KG1 (cell line): ENCODE results near the gene RABEPK.
"Not testable (repeated sequence)": the region's sequence is repeated elsewhere in the genome, so short reads cannot be mapped to it uniquely, and the experiment has no call there.

Experiments used
- DNase-seq: peaks from one replicate; lab custom pipeline; 2025; lab: John Stamatoyannopoulos, UW

RABEPK gene

GRCh38 chr9:125254231-125254630 lies 53.9 kb downstream of the RABEPK start:
- DNase-seq, result no peak

- DNase-seq, result no peak
Measured at GRCh38 chr9:125255781-125256391, 55.5 kb downstream of the RABEPK start.

- no peak for DNase-seq
Measured at GRCh38 chr9:125258160-125258785, 57.9 kb downstream of the RABEPK start.

- DNase-seq, result peak; percentile 55
Measured at GRCh38 chr9:125258832-125259534, 58.6 kb downstream of the RABEPK start.

- no peak for DNase-seq
Measured at GRCh38 chr9:125260561-125260960, 60.2 kb downstream of the RABEPK start.

GRCh38 chr9:125261501-125262293 lies 61.4 kb downstream of the RABEPK start, which contains the start of gene GAPVD1:
Gene GAPVD1 (plus strand): TSS chr9:125261826. CDS start chr9:125298922, 37,096 bp downstream.
- DNase-seq, result peak; percentile 83

- no peak for DNase-seq
Measured at GRCh38 chr9:125262294-125262991, 62.1 kb downstream of the RABEPK start.

GRCh38 chr9:125264068-125264467 lies 63.7 kb downstream of the RABEPK start:
- not testable (repeated sequence) for DNase-seq

GRCh38 chr9:125268394-125269013 lies 68.2 kb downstream of the RABEPK start:
- DNase-seq, result no peak

GRCh38 chr9:125269014-125269397 lies 68.7 kb downstream of the RABEPK start:
- DNase-seq, result no peak

- DNase-seq, result no peak
Measured at GRCh38 chr9:125271081-125271480, 70.7 kb downstream of the RABEPK start.

GRCh38 chr9:125272697-125273096 lies 72.4 kb downstream of the RABEPK start:
- DNase-seq, result no peak

- DNase-seq, result no peak
Measured at GRCh38 chr9:125276771-125277170, 76.4 kb downstream of the RABEPK start.

- no peak for DNase-seq
Measured at GRCh38 chr9:125277411-125277810, 77.1 kb downstream of the RABEPK start.

- DNase-seq, result no peak
Measured at GRCh38 chr9:125280945-125281344, 80.6 kb downstream of the RABEPK start.
